H9 (cell line): ENCODE data around the gene TBC1D4. TPM values are rescaled to one million over a fixed set of nuclear protein-coding genes. Genes with fewer than 3 reads are reported as not detected.

Experiments used
- DNase-seq: peaks from one replicate; pipeline ENCODE4 v3.0.0-alpha.2; 2017
- H2AFZ ChIP-seq: one replicate; pipeline ENCODE4 v1.6.1; 2013; ENCODE audit warnings: mild to moderate bottlenecking, low read length, control low read depth, moderate library complexity
- H2AK5ac ChIP-seq: 2 replicates; pipeline ENCODE4 v1.6.1; 2013; ENCODE audit warnings: low read length, control low read depth, mixed read lengths; ENCODE audit not compliant: insufficient read length
- H2BK120ac ChIP-seq: one replicate; pipeline ENCODE4 v1.6.1; 2013; ENCODE audit warnings: low read depth, mild to moderate bottlenecking, low read length, control low read depth, inconsistent platforms; ENCODE audit not compliant: poor library complexity, severe bottlenecking
- H2BK12ac ChIP-seq: 2 replicates; pipeline ENCODE4 v1.6.1; 2013; ENCODE audit warnings: low read length, control low read depth, mixed read lengths, low read depth; ENCODE audit not compliant: insufficient read length
- H2BK15ac ChIP-seq: 2 replicates; pipeline ENCODE4 v1.6.1; 2013; ENCODE audit warnings: low read depth, low read length, control low read depth
- H2BK20ac ChIP-seq: one replicate; pipeline ENCODE4 v1.6.1; 2013; ENCODE audit warnings: low read depth, mild to moderate bottlenecking, low read length, control low read depth, inconsistent platforms; ENCODE audit not compliant: poor library complexity, severe bottlenecking
- H2BK5ac ChIP-seq: 2 replicates; pipeline ENCODE4 v1.6.1; 2013; ENCODE audit warnings: low read length, control low read depth, mixed read lengths; ENCODE audit not compliant: insufficient read length
- H3K14ac ChIP-seq: 2 replicates; pipeline ENCODE4 v1.6.1; 2013; ENCODE audit warnings: low read length, control low read depth; ENCODE audit not compliant: insufficient read depth
- H3K18ac ChIP-seq: 2 replicates; pipeline ENCODE4 v1.6.1; 2013; ENCODE audit warnings: low read depth, mild to moderate bottlenecking, mixed read lengths, low read length, control low read depth; ENCODE audit not compliant: insufficient read length
- H3K23ac ChIP-seq: 2 replicates; pipeline ENCODE4 v1.6.1; 2013; ENCODE audit warnings: low read length, control low read depth, mixed read lengths, low read depth; ENCODE audit not compliant: insufficient read length
- H3K23me2 ChIP-seq: 2 replicates; pipeline ENCODE4 v1.6.1; 2013; ENCODE audit warnings: low read depth, mild to moderate bottlenecking, mixed read lengths, low read length, control low read depth; ENCODE audit not compliant: insufficient read length, poor library complexity, severe bottlenecking
- H3K27ac ChIP-seq: 2 replicates; pipeline ENCODE4 v1.5.1; 2013; ENCODE audit warnings: low read length, control low read depth, mixed read lengths, low read depth; ENCODE audit not compliant: insufficient read length
- H3K27me3 ChIP-seq: 2 replicates; pipeline ENCODE4 v1.6.1; 2013; ENCODE audit warnings: low read length, control low read depth, inconsistent platforms; ENCODE audit not compliant: insufficient read depth
- H3K4ac ChIP-seq: 2 replicates; pipeline ENCODE4 v1.6.1; 2013; ENCODE audit warnings: low read depth, mild to moderate bottlenecking, control low read depth, inconsistent platforms, low read length, moderate library complexity
- H3K4me1 ChIP-seq: 2 replicates; pipeline ENCODE4 v1.6.1; 2013; ENCODE audit warnings: low read length, control low read depth, inconsistent platforms; ENCODE audit not compliant: insufficient read depth
- H3K4me2 ChIP-seq: 2 replicates; pipeline ENCODE4 v1.6.1; 2013; ENCODE audit warnings: low read length, control low read depth, mixed read lengths; ENCODE audit not compliant: insufficient read length, insufficient read depth
- H3K56ac ChIP-seq: 2 replicates; pipeline ENCODE4 v1.6.1; 2013; ENCODE audit warnings: low read depth, mild to moderate bottlenecking, mixed read lengths, low read length, control low read depth; ENCODE audit not compliant: insufficient read length
- H3K79me1 ChIP-seq: 2 replicates; pipeline ENCODE4 v1.6.1; 2013; ENCODE audit warnings: low read depth, mild to moderate bottlenecking, moderate library complexity, low read length, control low read depth, inconsistent platforms; ENCODE audit not compliant: insufficient read depth, poor library complexity, severe bottlenecking
- H3K79me2 ChIP-seq: 2 replicates; pipeline ENCODE4 v1.6.1; 2013; ENCODE audit warnings: low read length, control low read depth, inconsistent platforms; ENCODE audit not compliant: insufficient read depth
- H3K9ac ChIP-seq: 2 replicates; pipeline ENCODE4 v1.6.1; 2013; ENCODE audit warnings: low read length, control low read depth, mixed read lengths; ENCODE audit not compliant: insufficient read length; ENCODE audit errors: extremely low read depth
- H3K9me3 ChIP-seq: one replicate; pipeline ENCODE4 v1.6.1; 2013; ENCODE audit warnings: low read depth, low read length, inconsistent platforms; ENCODE audit not compliant: control insufficient read depth
- H3T11ph ChIP-seq: one replicate; pipeline ENCODE4 v1.6.1; 2013; ENCODE audit warnings: mild to moderate bottlenecking, low read length, control low read depth, inconsistent platforms
- H4K20me1 ChIP-seq: one replicate; pipeline ENCODE4 v1.6.1; 2013; ENCODE audit not compliant: control insufficient read depth, insufficient read length, insufficient read depth
- H4K5ac ChIP-seq: 2 replicates; pipeline ENCODE4 v1.6.1; 2013; ENCODE audit warnings: low read depth, mild to moderate bottlenecking, mixed read lengths, low read length, control low read depth; ENCODE audit not compliant: insufficient read length
- H4K8ac ChIP-seq: replicated peaks from 2 replicates; pipeline ENCODE4 v1.6.1; 2013; ENCODE audit warnings: low read length, control low read depth, mixed read lengths, low read depth; ENCODE audit not compliant: insufficient read length
- H4K91ac ChIP-seq: 2 replicates; pipeline ENCODE4 v1.6.1; 2013; ENCODE audit warnings: low read depth, mild to moderate bottlenecking, moderate library complexity, mixed read lengths, low read length, control low read depth; ENCODE audit not compliant: insufficient read length
- H3K27ac Mint-ChIP-seq, 3 experiments: 2 replicates in 2 of 3; 3 replicates in 1 of 3; pipeline ENCODE4 v1.8.0; 2020 to 2021; ENCODE audit warnings: mixed read lengths in 3 of 3, mild to moderate bottlenecking in 1 of 3, moderate library complexity in 1 of 3
- H3K27me3 Mint-ChIP-seq: 2 replicates; pipeline ENCODE4 v1.8.0; 2021; ENCODE audit warnings: low read depth, mild to moderate bottlenecking, moderate library complexity, mixed read lengths
- H3K36me3 Mint-ChIP-seq, 3 experiments: 2 replicates in 2 of 3; 3 replicates in 1 of 3; pipeline ENCODE4 v1.8.0; 2020 to 2021; ENCODE audit warnings: low read depth in 3 of 3, mixed read lengths in 3 of 3; ENCODE audit not compliant: insufficient read depth in 1 of 3
- H3K4me1 Mint-ChIP-seq, 2 experiments: 2 replicates each; pipeline ENCODE4 v1.8.0; 2020; ENCODE audit warnings: mixed read lengths in 2 of 2
- H3K4me3 Mint-ChIP-seq, 2 experiments: 2 replicates in 1 of 2; 3 replicates in 1 of 2; pipeline ENCODE4 v1.8.0; 2020 to 2021; ENCODE audit warnings: mild to moderate bottlenecking in 2 of 2, mixed read lengths in 2 of 2, moderate library complexity in 1 of 2
- H3K9me3 Mint-ChIP-seq, 2 experiments: 2 replicates in 1 of 2; 3 replicates in 1 of 2; pipeline ENCODE4 v1.8.0; 2020; ENCODE audit warnings: mild to moderate bottlenecking in 2 of 2, mixed read lengths in 2 of 2, moderate library complexity in 1 of 2
- WGBS: extraction: QIAGEN DNeasy Blood & Tissue Kit; methylation state at CpG from one replicate; pipeline ENCODE4 v1.1.7; 2013; ENCODE audit warnings: missing lambda C conversion rate, low lambda C conversion rate, mixed read lengths; ENCODE audit not compliant: insufficient read length; ENCODE audit errors: extremely low coverage; 5-methylcytosine and 5-hydroxymethylcytosine counted together
- total RNA-seq: library from RNA; stranded (reverse); gene quantifications from 2 replicates; pipeline ENCODE4 v1.2.1, GENCODE V29; 2021
- TF ChIP-seq, protein P1 (sequence below): fragments of 200-600 bp; sonication (generic); conservative IDR thresholded peaks from 3 replicates; pipeline ENCODE4 v1.8.0; 2021; ENCODE audit warnings: antibody characterized with exemption, mild to moderate bottlenecking

Gene TBC1D4
- total RNA-seq, 1 experiment from 2014 or later: 10.5 TPM

DNA sequence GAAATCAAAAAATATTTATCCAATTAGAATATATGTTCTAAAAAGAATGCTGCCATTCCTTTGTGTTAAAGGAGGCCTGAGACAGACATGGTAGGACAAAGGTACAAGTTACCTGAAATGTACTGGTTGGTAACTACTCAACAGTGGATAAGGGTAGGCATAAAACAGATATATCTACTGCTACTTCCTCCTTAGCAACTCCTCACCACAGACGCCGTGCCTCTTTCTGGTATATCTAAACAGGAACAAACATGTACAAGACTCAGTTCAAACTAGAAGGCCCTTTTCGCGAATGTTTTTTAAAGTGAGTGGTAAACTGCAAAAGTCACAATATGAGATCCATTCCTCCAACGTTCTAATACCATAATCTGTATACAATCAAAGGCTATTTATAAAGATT is 86.9 kb downstream of the TBC1D4 start:
- 0 out of 4 replicates have a peak, but pooled peaks cover 0 to 3% of the 10 kb centered on the region in 2 experiments for H3K4me1 Mint-ChIP-seq
- H3K27ac Mint-ChIP-seq: no peak overlapping the region

More for the DNA sequence above, 86.9 kb downstream of the TBC1D4 start:
- no peak for DNase-seq
- peaks cover 1% of the 10 kb centered on the region; the same call in 1 of the 2 replicates for H3K79me2 ChIP-seq
- no peak overlapping the region for H2AK5ac ChIP-seq
- H4K8ac ChIP-seq: no peak overlapping the region
- no peak overlapping the region for H3K4ac ChIP-seq
- no peaks in the 10 kb centered on the region for H3K27me3 ChIP-seq
- H2BK120ac ChIP-seq: no peak overlapping the region
- Mint-ChIP-seq H3K36me3 (peaks cover 0 to 1% (median 0%) of the 10 kb centered on the region in 3 experiments; a peak in 2 of 7 replicates), H3K4me3 (no peak overlapping the region), H3K27me3 (no peaks in the 10 kb centered on the region), H3K9me3 (peaks cover 0 to 5% of the 10 kb centered on the region in 2 experiments; a peak in 2 of 5 replicates)
- no peak overlapping the region for H3K56ac ChIP-seq
- H3K27ac ChIP-seq: no peak overlapping the region
- H3T11ph ChIP-seq: no peak overlapping the region
- H2BK5ac ChIP-seq: no peak overlapping the region
- H2BK12ac ChIP-seq: no peak overlapping the region
- no peaks in the 10 kb centered on the region for H3K23me2 ChIP-seq
- no peak overlapping the region for H2BK15ac ChIP-seq
- no peak overlapping the region for H4K5ac ChIP-seq
- no CpG with 5 or more reads among the region's 5 CpGs for WGBS
- no peaks in the 10 kb centered on the region for H3K9me3 ChIP-seq
- H2AFZ ChIP-seq: no peak overlapping the region
- no peak overlapping the region for H3K14ac ChIP-seq
- H4K20me1 ChIP-seq: no peaks in the 10 kb centered on the region
- no peaks in the 10 kb centered on the region for H3K79me1 ChIP-seq
- no peak overlapping the region for H4K91ac ChIP-seq
- H3K4me1 ChIP-seq: no peaks in the 10 kb centered on the region
- TF ChIP-seq, protein P1, sequence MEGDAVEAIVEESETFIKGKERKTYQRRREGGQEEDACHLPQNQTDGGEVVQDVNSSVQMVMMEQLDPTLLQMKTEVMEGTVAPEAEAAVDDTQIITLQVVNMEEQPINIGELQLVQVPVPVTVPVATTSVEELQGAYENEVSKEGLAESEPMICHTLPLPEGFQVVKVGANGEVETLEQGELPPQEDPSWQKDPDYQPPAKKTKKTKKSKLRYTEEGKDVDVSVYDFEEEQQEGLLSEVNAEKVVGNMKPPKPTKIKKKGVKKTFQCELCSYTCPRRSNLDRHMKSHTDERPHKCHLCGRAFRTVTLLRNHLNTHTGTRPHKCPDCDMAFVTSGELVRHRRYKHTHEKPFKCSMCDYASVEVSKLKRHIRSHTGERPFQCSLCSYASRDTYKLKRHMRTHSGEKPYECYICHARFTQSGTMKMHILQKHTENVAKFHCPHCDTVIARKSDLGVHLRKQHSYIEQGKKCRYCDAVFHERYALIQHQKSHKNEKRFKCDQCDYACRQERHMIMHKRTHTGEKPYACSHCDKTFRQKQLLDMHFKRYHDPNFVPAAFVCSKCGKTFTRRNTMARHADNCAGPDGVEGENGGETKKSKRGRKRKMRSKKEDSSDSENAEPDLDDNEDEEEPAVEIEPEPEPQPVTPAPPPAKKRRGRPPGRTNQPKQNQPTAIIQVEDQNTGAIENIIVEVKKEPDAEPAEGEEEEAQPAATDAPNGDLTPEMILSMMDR: no peak
- no peak overlapping the region for H3K18ac ChIP-seq
- H2BK20ac ChIP-seq: no peak overlapping the region
- H3K23ac ChIP-seq: no peak overlapping the region
- no peak overlapping the region for H3K4me2 ChIP-seq
- H3K9ac ChIP-seq: no peak overlapping the region
